ENCODE data around the gene ZCCHC8. TPM values are rescaled to one million over a fixed set of nuclear protein-coding genes. Genes with fewer than 3 reads are reported as not detected.

Gene ZCCHC8
- 10 to 100 TPM; 45.2 to 45.3 TPM for total RNA-seq

DNA sequence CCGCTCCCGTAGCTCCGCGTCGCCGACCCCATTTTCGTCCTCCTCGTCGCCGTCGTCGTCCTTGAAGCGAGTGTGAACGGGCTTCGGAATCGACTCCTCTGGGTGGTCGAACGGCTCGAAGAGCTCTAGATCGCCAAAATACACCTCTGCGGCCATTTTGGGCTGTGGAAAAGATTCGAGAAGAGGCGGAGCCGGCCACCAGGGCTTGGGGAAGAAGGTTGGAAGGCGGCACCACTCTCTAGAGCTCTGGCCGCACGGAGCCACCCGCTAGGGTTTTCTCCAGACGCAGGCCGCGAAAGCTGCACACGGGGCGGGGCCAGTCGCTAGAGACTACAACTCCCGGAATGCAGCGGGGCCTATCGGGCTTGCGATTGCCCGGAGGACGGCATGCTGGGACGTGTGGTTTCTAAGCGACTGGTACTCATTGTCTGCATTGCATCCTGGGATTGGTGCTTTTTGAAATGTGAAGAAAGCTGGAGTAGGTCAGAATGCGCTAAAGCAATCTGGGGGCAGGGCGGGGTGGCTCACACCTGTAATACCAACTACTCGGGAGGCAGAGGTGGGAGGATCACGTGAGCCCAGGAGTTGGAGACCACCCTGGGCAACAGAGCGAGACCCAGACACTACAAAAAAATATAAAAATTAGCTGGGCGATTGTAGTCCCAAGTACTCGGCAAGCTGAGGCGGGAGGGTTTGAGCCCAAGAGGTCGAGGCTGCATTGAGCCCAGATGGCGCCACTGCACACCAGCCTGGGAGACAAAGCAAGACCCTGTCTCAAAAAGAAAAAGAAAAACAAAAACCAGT is at the start of gene ZCCHC8:
Gene ZCCHC8, minus strand, starts transcription at position 248 of the 804 bp plus-strand sequence. Its CDS starts 92 bp downstream, at position 156.
- peak within 1 kb of the TSS; percentile 97 for H3K4me3 Mint-ChIP-seq
- ATAC-seq (peak; percentile 94), DNase-seq (peak; percentile 99)
- no peaks in the 10 kb centered on the region for H3K27me3 Mint-ChIP-seq
- H3K4me1 Mint-ChIP-seq = peaks cover 36% of the 10 kb centered on the region
- H3K9me3 Mint-ChIP-seq (ENCODE audit: low read depth) = no peaks in the 10 kb centered on the region
- CTCF ChIA-PET = interaction anchor here (0.7 to 4.2 kb wide), 13 partner anchors 10 to 252 kb away, joined by 3 to 22 read pairs (median 7); partner anchors contain the start of genes CLIP1, DENR, KNTC1 and RSRC2
- peaks cover 36% of the 10 kb centered on the region for H3K36me3 Mint-ChIP-seq
- H3K27ac Mint-ChIP-seq = peak within 1 kb of the TSS; percentile 99

- ATAC-seq = no peak
- no peaks in the 10 kb centered on the region for H3K9me3 Mint-ChIP-seq (ENCODE audit: low read depth)
Measured at GRCh38 chr12:122547330-122547729, 46.6 kb upstream of the ZCCHC8 start.

GRCh38 chr12:122545855-122546254 is 45.1 kb upstream of the ZCCHC8 start:
- Mint-ChIP-seq H3K36me3 (peaks cover 44% of the 10 kb centered on the region), H3K4me1 (peaks cover 2% of the 10 kb centered on the region), H3K27me3 (no peaks in the 10 kb centered on the region), H3K27ac (no peak overlapping the region), H3K9me3 (ENCODE audit: low read depth) (no peaks in the 10 kb centered on the region), H3K4me3 (no peak overlapping the region)
- CTCF ChIA-PET = no interaction called here
- DNase-seq (no peak), ATAC-seq (no peak)

More at GRCh38 chr12:122547330-122547729, 46.6 kb upstream of the ZCCHC8 start:
- Mint-ChIP-seq H3K27ac (no peak overlapping the region), H3K4me1 (peaks cover 2% of the 10 kb centered on the region), H3K36me3 (peaks cover 46% of the 10 kb centered on the region), H3K27me3 (no peaks in the 10 kb centered on the region), H3K4me3 (no peak overlapping the region)
- CTCF ChIA-PET = interaction anchor here (1.6 kb wide), 1 partner anchor 26 kb away, joined by 4 read pairs; no protein-coding TSS in a partner anchor
- no peak for DNase-seq

- no peaks in the 10 kb centered on the region for H3K27me3 Mint-ChIP-seq
- no peak for DNase-seq
- no peak overlapping the region for H3K4me3 Mint-ChIP-seq
- no peak for ATAC-seq
- CTCF ChIA-PET = no interaction called here
- no peak overlapping the region for H3K27ac Mint-ChIP-seq
- no peaks in the 10 kb centered on the region for H3K9me3 Mint-ChIP-seq (ENCODE audit: low read depth)
- H3K4me1 Mint-ChIP-seq = peaks cover 2% of the 10 kb centered on the region
- peaks cover 36% of the 10 kb centered on the region for H3K36me3 Mint-ChIP-seq
Measured at GRCh38 chr12:122544537-122544936, 43.8 kb upstream of the ZCCHC8 start.

DNA sequence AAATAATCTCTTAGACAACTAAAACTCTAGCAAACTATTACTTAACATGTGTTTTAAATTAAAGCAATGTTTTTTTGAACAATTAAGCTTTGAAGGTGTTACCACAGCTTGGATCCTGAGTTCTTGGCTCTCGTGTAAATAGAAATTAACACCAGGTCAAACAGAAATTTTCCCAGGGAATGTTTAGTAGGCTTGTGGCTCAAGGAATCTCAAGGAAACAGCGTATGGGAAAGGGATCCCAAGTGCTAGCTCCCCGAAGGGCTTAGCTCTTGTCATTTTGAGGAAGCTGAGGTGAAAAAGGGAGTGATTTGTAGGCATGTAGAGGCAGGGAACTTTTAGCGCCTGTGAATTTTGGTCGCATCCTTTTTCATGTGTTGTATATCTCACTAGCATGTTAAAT is 37.8 kb upstream of the ZCCHC8 start:
- no peaks in the 10 kb centered on the region for H3K9me3 Mint-ChIP-seq (ENCODE audit: low read depth)
- no peak for ATAC-seq
- no peak overlapping the region for H3K27ac Mint-ChIP-seq
- CTCF ChIA-PET = interaction anchor here (1.1 to 1.4 kb wide), 2 partner anchors 20 to 39 kb away, joined by 3 to 4 read pairs; no protein-coding TSS in a partner anchor
- no peak overlapping the region for H3K4me3 Mint-ChIP-seq
- H3K27me3 Mint-ChIP-seq = no peaks in the 10 kb centered on the region
- no peak for DNase-seq
- H3K4me1 Mint-ChIP-seq = no peaks in the 10 kb centered on the region
- H3K36me3 Mint-ChIP-seq = peaks cover 37% of the 10 kb centered on the region

DNA sequence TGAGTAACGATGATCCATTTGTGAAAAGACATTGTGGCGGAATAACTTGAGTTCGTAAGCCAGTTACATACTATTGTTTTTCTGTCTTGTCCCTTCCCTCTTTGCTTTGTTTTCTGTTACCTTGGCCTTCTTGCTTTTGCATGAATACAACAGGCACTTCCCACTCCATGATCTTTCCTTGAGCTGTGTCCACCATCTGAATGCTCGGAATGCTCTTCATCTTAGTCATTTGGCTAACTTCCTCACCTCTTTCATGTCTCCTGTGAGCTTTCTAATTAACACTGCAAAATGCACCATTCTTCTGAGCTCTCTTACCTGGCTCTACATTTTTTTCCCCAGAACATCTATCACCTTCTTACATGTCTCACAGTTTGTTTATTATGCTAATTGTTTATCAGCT is 36.3 kb upstream of the ZCCHC8 start:
- CTCF ChIA-PET = interaction anchor here (0.8 to 1.0 kb wide), 2 partner anchors 26 to 138 kb away, joined by 3 read pairs; no protein-coding TSS in a partner anchor
- ATAC-seq = no peak
- Mint-ChIP-seq H3K27me3 (no peaks in the 10 kb centered on the region), H3K36me3 (peaks cover 35% of the 10 kb centered on the region), H3K4me1 (no peaks in the 10 kb centered on the region), H3K4me3 (no peak overlapping the region), H3K27ac (no peak overlapping the region), H3K9me3 (ENCODE audit: low read depth) (no peaks in the 10 kb centered on the region)
- no peak for DNase-seq

DNA sequence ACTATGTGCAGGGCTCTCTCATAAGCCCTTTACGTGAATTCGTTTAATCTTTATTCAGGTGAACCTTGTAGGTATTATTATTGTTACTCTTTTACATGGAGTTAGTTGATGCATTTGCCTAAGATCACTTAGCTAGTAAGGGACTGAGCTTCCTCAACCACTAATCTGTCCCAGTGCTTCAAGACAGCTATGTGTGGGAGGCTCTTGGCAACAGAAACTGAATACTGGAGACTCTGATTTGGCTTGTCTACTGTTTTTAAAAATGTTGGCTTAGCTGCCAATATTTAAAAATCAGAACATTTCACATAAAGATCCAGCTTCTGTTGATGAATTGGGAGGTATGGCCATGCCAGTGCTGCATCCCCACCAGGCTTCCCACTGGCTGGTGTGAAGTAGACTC is 33.1 kb upstream of the ZCCHC8 start:
- ATAC-seq = no peak
- CTCF ChIA-PET = interaction anchor here (0.8 to 1.4 kb wide), 4 partner anchors 9 to 37 kb away, joined by 3 to 4 read pairs (median 3); partner anchors contain the start of gene ZCCHC8
- peaks cover 40% of the 10 kb centered on the region for H3K36me3 Mint-ChIP-seq
- no peak overlapping the region for H3K27ac Mint-ChIP-seq
- peaks cover 16% of the 10 kb centered on the region for H3K4me1 Mint-ChIP-seq
- H3K27me3 Mint-ChIP-seq = no peaks in the 10 kb centered on the region
- no peak overlapping the region for H3K4me3 Mint-ChIP-seq
- no peaks in the 10 kb centered on the region for H3K9me3 Mint-ChIP-seq (ENCODE audit: low read depth)
- DNase-seq = no peak

DNA sequence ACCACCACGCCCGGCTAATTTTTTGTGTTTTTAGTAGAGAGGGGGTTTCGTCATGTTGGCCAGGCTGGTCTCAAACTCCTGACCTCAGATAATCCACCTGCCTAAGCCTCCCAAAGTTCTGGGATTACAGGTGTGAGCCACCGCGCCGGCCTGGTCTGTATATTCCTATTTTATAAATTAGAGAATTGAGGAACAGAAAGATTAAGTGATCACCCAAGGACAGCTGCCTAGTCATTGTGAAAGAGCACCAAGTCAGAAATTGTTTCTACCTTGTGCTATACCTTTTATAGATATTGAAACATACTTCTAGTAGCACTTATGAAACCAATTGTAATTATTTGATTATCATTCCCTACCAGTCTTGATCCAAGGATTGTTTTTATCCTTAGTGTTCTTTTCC is 28.3 kb upstream of the ZCCHC8 start:
- H3K4me3 Mint-ChIP-seq = no peak overlapping the region
- H3K4me1 Mint-ChIP-seq = peaks cover 25% of the 10 kb centered on the region
- CTCF ChIA-PET = interaction anchor here (1.0 to 1.7 kb wide), 2 partner anchors 21 to 130 kb away, joined by 3 read pairs; no protein-coding TSS in a partner anchor
- ATAC-seq (no peak), DNase-seq (no peak)
- no peak overlapping the region for H3K27ac Mint-ChIP-seq
- no peaks in the 10 kb centered on the region for H3K27me3 Mint-ChIP-seq
- H3K36me3 Mint-ChIP-seq = peaks cover 40% of the 10 kb centered on the region
- H3K9me3 Mint-ChIP-seq (ENCODE audit: low read depth) = no peaks in the 10 kb centered on the region

GRCh38 chr12:122528582-122528981 is 27.9 kb upstream of the ZCCHC8 start:
- CTCF ChIA-PET = interaction anchor here (1.0 to 1.7 kb wide), 2 partner anchors 22 to 129 kb away, joined by 3 read pairs; no protein-coding TSS in a partner anchor
- Mint-ChIP-seq H3K4me1 (peaks cover 29% of the 10 kb centered on the region), H3K9me3 (ENCODE audit: low read depth) (no peaks in the 10 kb centered on the region), H3K27me3 (no peaks in the 10 kb centered on the region), H3K4me3 (no peak overlapping the region), H3K27ac (no peak overlapping the region), H3K36me3 (peaks cover 44% of the 10 kb centered on the region)
- no peak for ATAC-seq
- DNase-seq = no peak

- CTCF ChIA-PET = interaction anchor here (0.7 to 1.9 kb wide), 5 partner anchors 14 to 28 kb away, joined by 3 to 11 read pairs (median 3); partner anchors contain the start of gene ZCCHC8
- DNase-seq (peak; percentile 63), ATAC-seq (no peak)
- Mint-ChIP-seq H3K4me1 (peaks cover 37% of the 10 kb centered on the region), H3K27me3 (no peaks in the 10 kb centered on the region), H3K4me3 (no peak overlapping the region), H3K27ac (no peak overlapping the region), H3K36me3 (peaks cover 47% of the 10 kb centered on the region), H3K9me3 (ENCODE audit: low read depth) (no peaks in the 10 kb centered on the region)
Measured at GRCh38 chr12:122527478-122527944, 26.8 kb upstream of the ZCCHC8 start.

GRCh38 chr12:122526683-122527477 is 26.1 kb upstream of the ZCCHC8 start, which contains the start of the genes KNTC1 and RSRC2:
KNTC1 (plus strand) TSS chr12:122527249; CDS start chr12:122530064, 2,815 bp downstream.
RSRC2 (minus strand) TSS chr12:122526936; CDS start chr12:122526853, 83 bp downstream.
- no peak within 1 kb of the TSS for H3K4me3 Mint-ChIP-seq
- no peaks in the 10 kb centered on the region for H3K27me3 Mint-ChIP-seq
- H3K9me3 Mint-ChIP-seq (ENCODE audit: low read depth) = no peaks in the 10 kb centered on the region
- DNase-seq (peak; percentile 100), ATAC-seq (peak; percentile 89)
- CTCF ChIA-PET = interaction anchor here (0.7 to 1.9 kb wide), 6 partner anchors 16 to 226 kb away, joined by 3 to 11 read pairs (median 3); partner anchors contain the start of gene ZCCHC8
- H3K27ac Mint-ChIP-seq = no peak within 1 kb of the TSS
- H3K4me1 Mint-ChIP-seq = peaks cover 43% of the 10 kb centered on the region
- H3K36me3 Mint-ChIP-seq = peaks cover 54% of the 10 kb centered on the region

GRCh38 chr12:122523846-122524718 is 23.4 kb upstream of the ZCCHC8 start:
- H3K27ac Mint-ChIP-seq = no peak overlapping the region
- no peak overlapping the region for H3K4me3 Mint-ChIP-seq
- H3K9me3 Mint-ChIP-seq (ENCODE audit: low read depth) = no peaks in the 10 kb centered on the region
- ATAC-seq = no peak
- peaks cover 49% of the 10 kb centered on the region for H3K4me1 Mint-ChIP-seq
- no peaks in the 10 kb centered on the region for H3K27me3 Mint-ChIP-seq
- DNase-seq = no peak
- H3K36me3 Mint-ChIP-seq = peaks cover 61% of the 10 kb centered on the region
- CTCF ChIA-PET = interaction anchor here (0.6 to 1.8 kb wide), 3 partner anchors 10 to 65 kb away, joined by 3 to 8 read pairs (median 4); partner anchors contain the start of gene ZCCHC8
